IMR-90 (cell line): Measurements from ENCODE around the gene PPARGC1A. TPM values are rescaled to one million over a fixed set of nuclear protein-coding genes. Genes with fewer than 3 reads are reported as not detected.

ENCODE experiments used
- ATAC-seq: fragments of 200-7000 bp; cut with Tn5 transposase; 2 replicates; pipeline ENCODE4 v1.9.1; 2020; ENCODE audit warnings: low read depth, mild to moderate bottlenecking, moderate library complexity
- BruUV-seq: library from RNA; stranded (reverse); fragments of 400-500 nt; replicated peaks from 2 replicates; lab custom pipeline; 2021; lab: Mats Ljungman, UMichigan
- CTCF ChIA-PET: fragments of 300-600 bp; formaldehyde crosslinking; extraction: SDS; loops from one replicate; lab custom pipeline; 2021; ENCODE audit warnings: antibody characterized with exemption; lab: Yijun Ruan, JAX
- POLR2A ChIA-PET: fragments of 300-600 bp; sonication (Branson Sonifier 250); formaldehyde crosslinking; loops from one replicate; lab custom pipeline; 2022; ENCODE audit warnings: antibody characterized with exemption; ENCODE audit not compliant: unreplicated experiment; lab: Charles Lee
- DNase-seq: peaks from one replicate; pipeline ENCODE4 v3.0.0; 2013
- H2AFZ ChIP-seq: replicated peaks from 2 replicates; pipeline ENCODE3; 2013; ENCODE audit warnings: low read length, mild to moderate bottlenecking; ENCODE audit not compliant: poor library complexity
- H2AK5ac ChIP-seq: 2 replicates; pipeline ENCODE4 v1.6.1; 2013; ENCODE audit warnings: low read depth, low read length, inconsistent platforms
- H2AK9ac ChIP-seq: replicated peaks from 2 replicates; pipeline ENCODE3; 2013; ENCODE audit warnings: mild to moderate bottlenecking, low read depth, low read length, moderate library complexity; ENCODE audit not compliant: poor library complexity
- H2BK120ac ChIP-seq: 2 replicates; pipeline ENCODE4 v1.6.1; 2013; ENCODE audit warnings: low read depth, low read length, inconsistent platforms
- H2BK15ac ChIP-seq: 3 replicates; pipeline ENCODE4 v1.6.1; 2013; ENCODE audit warnings: low read depth, low read length, inconsistent platforms
- H2BK20ac ChIP-seq: 2 replicates; pipeline ENCODE4 v1.6.1; 2013; ENCODE audit warnings: low read depth, mild to moderate bottlenecking, inconsistent platforms, low read length, moderate library complexity
- H2BK5ac ChIP-seq: 2 replicates; pipeline ENCODE4 v1.6.1; 2013; ENCODE audit warnings: mild to moderate bottlenecking, low read depth, low read length, inconsistent platforms; ENCODE audit not compliant: poor library complexity, severe bottlenecking
- H3K14ac ChIP-seq: replicated peaks from 2 replicates; pipeline ENCODE4 v1.6.1; 2013; ENCODE audit warnings: low read depth, low read length, inconsistent platforms
- H3K18ac ChIP-seq: 2 replicates; pipeline ENCODE4 v1.6.1; 2013; ENCODE audit warnings: low read depth, low read length, control low read depth
- H3K23ac ChIP-seq: 2 replicates; pipeline ENCODE4 v1.6.1; 2013; ENCODE audit warnings: low read depth, low read length, inconsistent platforms
- H3K27ac ChIP-seq: 2 replicates; pipeline ENCODE4 v1.5.1; 2013; ENCODE audit warnings: mild to moderate bottlenecking, control low read depth, low read length; ENCODE audit not compliant: insufficient read depth
- H3K27me3 ChIP-seq: 2 replicates; pipeline ENCODE4 v1.6.1; 2013; ENCODE audit warnings: low read length; ENCODE audit not compliant: control insufficient read depth, insufficient read depth
- H3K36me3 ChIP-seq: 2 replicates; pipeline ENCODE4 v1.6.1; 2013; ENCODE audit warnings: low read length, mixed read lengths; ENCODE audit not compliant: control insufficient read depth, insufficient read depth
- H3K4ac ChIP-seq: 2 replicates; pipeline ENCODE4 v1.6.1; 2013; ENCODE audit warnings: low read depth, low read length, inconsistent platforms
- H3K4me1 ChIP-seq: 2 replicates; pipeline ENCODE4 v1.6.1; 2013; ENCODE audit warnings: low read length, mixed read lengths; ENCODE audit not compliant: control insufficient read depth, insufficient read depth
- H3K4me2 ChIP-seq: 2 replicates; pipeline ENCODE4 v1.6.1; 2013; ENCODE audit warnings: low read depth, mild to moderate bottlenecking, control low read depth, low read length, moderate library complexity
- H3K4me3 ChIP-seq: 2 replicates; pipeline ENCODE4 v1.5.1; 2013; ENCODE audit warnings: low read depth, mild to moderate bottlenecking, control low read depth, low read length, moderate library complexity; ENCODE audit not compliant: insufficient read depth
- H3K56ac ChIP-seq: 2 replicates; pipeline ENCODE4 v1.6.1; 2013; ENCODE audit warnings: low read length, inconsistent platforms; ENCODE audit not compliant: insufficient read depth; ENCODE audit errors: extremely low read depth
- H3K79me1 ChIP-seq, 2 experiments: 2 replicates each; pipeline ENCODE4 v1.6.1; 2013; ENCODE audit warnings: low read length in 2 of 2, inconsistent platforms in 1 of 2, low read depth in 1 of 2
- H3K9ac ChIP-seq: 2 replicates; pipeline ENCODE4 v1.6.1; 2013; ENCODE audit warnings: low read depth, low read length, control low read depth
- H3K9me1 ChIP-seq: 2 replicates; pipeline ENCODE4 v1.6.1; 2013; ENCODE audit warnings: low read length, inconsistent platforms; ENCODE audit not compliant: insufficient read depth
- H3K9me3 ChIP-seq: 2 replicates; pipeline ENCODE4 v1.6.1; 2013; ENCODE audit warnings: low read length; ENCODE audit not compliant: control insufficient read depth, insufficient read depth
- H4K20me1 ChIP-seq: 2 replicates; pipeline ENCODE4 v1.6.1; 2013; ENCODE audit warnings: low read length, inconsistent platforms; ENCODE audit not compliant: insufficient read depth
- H4K5ac ChIP-seq: 2 replicates; pipeline ENCODE4 v1.6.1; 2013; ENCODE audit warnings: mild to moderate bottlenecking, low read depth, low read length, control low read depth
- H4K8ac ChIP-seq, 2 experiments: 2 replicates each; pipeline ENCODE4 v1.6.1; 2013; ENCODE audit warnings: low read depth in 2 of 2, low read length in 2 of 2, control low read depth in 1 of 2, inconsistent platforms in 1 of 2
- H4K91ac ChIP-seq: 2 replicates; pipeline ENCODE4 v1.6.1; 2013; ENCODE audit warnings: low read depth, low read length, inconsistent platforms; ENCODE audit not compliant: insufficient read depth
- CEBPB ChIP-seq: IDR thresholded peaks from 2 replicates; pipeline ENCODE4 v1.6.1; 2012; ENCODE audit warnings: low read depth, low read length, improper control_type of control experiment
- CHD1 ChIP-seq: IDR thresholded peaks from 2 replicates; pipeline ENCODE4 v1.6.1; 2012; ENCODE audit warnings: low read depth, low read length, improper control_type of control experiment
- ELK1 ChIP-seq: fragments of 150-350 bp; IDR thresholded peaks from 2 replicates; pipeline ENCODE4 v1.6.1; 2016; ENCODE audit warnings: low read depth, mild to moderate bottlenecking, low read length, moderate library complexity, borderline replicate concordance
- MXI1 ChIP-seq: IDR thresholded peaks from 2 replicates; pipeline ENCODE4 v1.6.1; 2012; ENCODE audit warnings: low read depth, mild to moderate bottlenecking, low read length, moderate library complexity, borderline replicate concordance
- POLR2A ChIP-seq: IDR thresholded peaks from 2 replicates; pipeline ENCODE4 v1.6.1; 2012; ENCODE audit warnings: mild to moderate bottlenecking, low read depth, low read length
- RAD21 ChIP-seq: IDR thresholded peaks from 2 replicates; pipeline ENCODE4 v1.6.1; 2012; ENCODE audit warnings: low read length, improper control_type of control experiment
- RFX5 ChIP-seq: IDR thresholded peaks from 2 replicates; pipeline ENCODE4 v1.8.0; 2012; ENCODE audit warnings: low read depth, mild to moderate bottlenecking, low read length, moderate library complexity
- SMC3 ChIP-seq: fragments of 150-350 bp; IDR thresholded peaks from 2 replicates; pipeline ENCODE4 v1.6.1; 2016; ENCODE audit warnings: low read depth, mild to moderate bottlenecking, antibody characterized with exemption, low read length, moderate library complexity
- USF2 ChIP-seq: fragments of 150-350 bp; IDR thresholded peaks from 2 replicates; pipeline ENCODE4 v1.6.1; 2017; ENCODE audit warnings: mild to moderate bottlenecking, antibody characterized with exemption, low read length, low read depth
- WGBS, 2 experiments: methylation state at CpG; one replicate each; pipeline versions ENCODE4 v1.1.5 to v1.1.7; 2013; ENCODE audit warnings: missing lambda C conversion rate in 2 of 2; ENCODE audit not compliant: insufficient read length in 1 of 2; ENCODE audit errors: extremely low coverage in 2 of 2; 5-methylcytosine and 5-hydroxymethylcytosine counted together
- dilution Hi-C: fragments of 300-500 bp; cut with HindIII; formaldehyde crosslinking; loops from one replicate; pipeline ENCODE4 v1.14.3; 2018; ENCODE audit warnings: low sequenced_read_pairs; ENCODE audit not compliant: unreplicated experiment
- in situ Hi-C: fragments of 300-500 bp; cut with MboI; formaldehyde crosslinking; loops from 3 replicates; pipeline ENCODE4 v1.14.3; 2019; ENCODE audit warnings: low sequenced_read_pairs, inconsistent platforms, mixed read lengths
- intact Hi-C: fragments of 100-400 bp; cut with micrococcal nuclease; formaldehyde crosslinking; loops from 2 replicates; pipeline ENCODE4 v1.10.0; 2022
- polyA plus RNA-seq, 3 experiments: library from polyadenylated mRNA; depleted of rRNA; stranded (reverse); fragments of >200 nt; gene quantifications; 2 replicates each; pipeline ENCODE4 v1.2.3, GENCODE V29; 2012; ENCODE audit warnings: low replicate concordance in 1 of 3
- total RNA-seq: library from RNA; depleted of rRNA; stranded (reverse); fragments of >200 nt; gene quantifications from 2 replicates; pipeline ENCODE4 v1.2.3, GENCODE V29; 2012

The PPARGC1A gene
- total and polyA plus RNA-seq, 2 of the 4 experiments (the other 2 are of a cell fraction), result under 0.01 to 0.03 TPM

- Histone ChIP-seq H3K4ac (no peak overlapping the region), H2BK20ac (peak overlapping the region; percentile 53; the same call in 1 of the 2 replicates), H3K18ac (no peak overlapping the region), H3K36me3 (no peaks in the 10 kb centered on the region), H3K79me1 (no peaks in the 10 kb centered on the region), H2BK120ac (0 out of 2 replicates have a peak overlapping the region, but pooled peaks have one; percentile 8), H3K27ac (no peak overlapping the region), H3K9me3 (no peaks in the 10 kb centered on the region), H2AFZ (no peak overlapping the region), H3K23ac (no peak overlapping the region), H3K4me2 (no peak overlapping the region), H3K27me3 (no peaks in the 10 kb centered on the region), H3K9ac (no peak overlapping the region), H3K9me1 (no peaks in the 10 kb centered on the region), H3K14ac (no peak overlapping the region), H3K56ac (no peak overlapping the region), H4K5ac (no peak overlapping the region), H2AK9ac (no peak overlapping the region), H2BK5ac (no peak overlapping the region), H4K20me1 (no peaks in the 10 kb centered on the region), H3K4me1 (no peaks in the 10 kb centered on the region; the same call in 1 of the 2 replicates), H4K8ac (no peak overlapping the region), H4K91ac (no peak overlapping the region), H2BK15ac (0 out of 3 replicates have a peak overlapping the region, but pooled peaks have one; percentile 2), H3K4me3 (no peak overlapping the region), H2AK5ac (no peak overlapping the region)
- ChIA-PET POLR2A (no interaction called here), CTCF (no interaction called here)
- intact Hi-C loops (no loop called here), in situ Hi-C loops (no loop called here), dilution Hi-C loops (no loop called here)
- TF ChIP-seq USF2 (no peak), CHD1 (no peak), CEBPB (no peak), POLR2A (no peak), ELK1 (no peak), RAD21 (no peak), SMC3 (no peak), MXI1 (no peak), RFX5 (no peak)
- peak; percentile 40; the same call in 1 of the 2 replicates for ATAC-seq
- DNase-seq, result peak; percentile 26
- WGBS, 2 experiments, result no CpG with 5 or more reads among the region's 5 CpGs
- no TSS peak for BruUV-seq
Observed at GRCh38 chr4:23788460-23788859, 101.4 kb downstream of the PPARGC1A start.
